H1 (cell line): ENCODE measurements around the gene CTNNBL1. TPM values are rescaled to one million over a fixed set of nuclear protein-coding genes. Genes with fewer than 3 reads are reported as not detected.

Experiments
- CTCF ChIA-PET: fragments of 300-600 bp; sonication (Branson Sonifier 250); formaldehyde crosslinking; loops from one replicate; lab custom pipeline; 2021; ENCODE audit not compliant: partially characterized antibody; lab: Charles Lee
- POLR2A ChIA-PET: fragments of 300-600 bp; sonication (Branson Sonifier 250); formaldehyde crosslinking; loops from one replicate; lab custom pipeline; 2021; ENCODE audit warnings: inconsistent platforms; ENCODE audit not compliant: partially characterized antibody; lab: Charles Lee
- DNase-seq, 2 experiments: peaks; one replicate each; pipeline versions ENCODE4 v3.0.0 to v3.0.0-alpha.2; 2010 to 2022; ENCODE audit warnings: low spot score in 2 of 2, low read depth in 1 of 2, mixed read lengths in 1 of 2
- FAIRE-seq: peaks from 2 replicates; lab custom pipeline; 2011; peaks lifted over from hg19 to GRCh38; lab: Jason Lieb, UNC
- H2AFZ ChIP-seq: 2 replicates; pipeline ENCODE4 v1.8.1; 2012; ENCODE audit warnings: low read length, inconsistent platforms
- H2AK5ac ChIP-seq: 2 replicates; pipeline ENCODE4 v1.6.1; 2013; ENCODE audit warnings: low read depth, low read length
- H2BK120ac ChIP-seq: replicated peaks from 2 replicates; pipeline ENCODE3; 2013; ENCODE audit warnings: low read depth, low read length, inconsistent platforms
- H2BK12ac ChIP-seq: 2 replicates; pipeline ENCODE4 v1.6.1; 2013; ENCODE audit warnings: low read depth, low read length
- H2BK15ac ChIP-seq: 2 replicates; pipeline ENCODE4 v1.6.1; 2013; ENCODE audit warnings: low read length
- H2BK20ac ChIP-seq: 2 replicates; pipeline ENCODE4 v1.6.1; 2013; ENCODE audit warnings: low read length
- H2BK5ac ChIP-seq: 2 replicates; pipeline ENCODE4 v1.6.1; 2013; ENCODE audit warnings: low read depth, low read length
- H3K14ac ChIP-seq: 2 replicates; pipeline ENCODE4 v1.6.1; 2013; ENCODE audit warnings: inconsistent platforms; ENCODE audit not compliant: insufficient read length
- H3K18ac ChIP-seq: 2 replicates; pipeline ENCODE4 v1.6.1; 2013; ENCODE audit warnings: low read length; ENCODE audit errors: extremely low read depth
- H3K23ac ChIP-seq: 2 replicates; pipeline ENCODE4 v1.6.1; 2013; ENCODE audit warnings: inconsistent platforms; ENCODE audit not compliant: insufficient read length
- H3K23me2 ChIP-seq: 2 replicates; pipeline ENCODE4 v1.6.1; 2013; ENCODE audit warnings: low read depth, low read length
- H3K27ac ChIP-seq: 2 replicates; pipeline ENCODE4 v1.6.1; 2011; ENCODE audit warnings: low read depth, low read length, inconsistent platforms
- H3K27me3 ChIP-seq, 4 experiments: replicated peaks in 1 of 4; 1 replicate in 1 of 4; 2 replicates in 3 of 4; pipeline versions ENCODE4 v1.6.1 to v1.8.1; 2011 to 2013; ENCODE audit warnings: low read length in 3 of 4, mild to moderate bottlenecking in 3 of 4, inconsistent platforms in 2 of 4, mixed read lengths in 2 of 4, moderate library complexity in 1 of 4; ENCODE audit not compliant: control insufficient read depth in 3 of 4, insufficient read depth in 3 of 4; ENCODE audit errors: extremely low read depth in 1 of 4
- H3K36me3 ChIP-seq, 4 experiments: 2 replicates each; pipeline versions ENCODE4 v1.6.1 to v1.8.1; 2011 to 2013; ENCODE audit warnings: mild to moderate bottlenecking in 4 of 4, low read length in 3 of 4, moderate library complexity in 2 of 4, control low read depth in 1 of 4, inconsistent platforms in 1 of 4; ENCODE audit not compliant: insufficient read depth in 4 of 4, control insufficient read depth in 2 of 4
- H3K4ac ChIP-seq: replicated peaks from 2 replicates; pipeline ENCODE3; 2013; ENCODE audit warnings: low read length, low read depth, mixed read lengths, inconsistent platforms; ENCODE audit not compliant: insufficient read length
- H3K4me1 ChIP-seq, 4 experiments: replicated peaks in 1 of 4; 1 replicate in 1 of 4; 2 replicates in 3 of 4; pipeline versions ENCODE4 v1.6.1 to v1.8.1; 2011 to 2013; ENCODE audit warnings: low read length in 3 of 4, inconsistent platforms in 2 of 4, mixed read lengths in 1 of 4; ENCODE audit not compliant: insufficient read depth in 4 of 4, control insufficient read depth in 3 of 4
- H3K4me2 ChIP-seq, 2 experiments: 2 replicates each; pipeline versions ENCODE4 v1.6.1 to v1.8.1; 2011 to 2013; ENCODE audit warnings: low read depth in 2 of 2, low read length in 2 of 2, control low read depth in 1 of 2, inconsistent platforms in 1 of 2, mild to moderate bottlenecking in 1 of 2; ENCODE audit not compliant: insufficient read depth in 1 of 2
- H3K4me3 ChIP-seq, 4 experiments: fragments of 200-600, 300-600 bp in 1 of 4; sonication (generic), shearing (Covaris generic), sonication (Bioruptor Twin) in 1 of 4; 2 replicates each; pipeline versions ENCODE4 v1.5.1 to v1.8.1; 2011 to 2016; ENCODE audit warnings: low read length in 4 of 4, low read depth in 3 of 4, control low read depth in 2 of 4, inconsistent platforms in 2 of 4, mild to moderate bottlenecking in 2 of 4, mixed read lengths in 1 of 4, moderate library complexity in 1 of 4; ENCODE audit not compliant: insufficient read depth in 2 of 4; ENCODE audit errors: extremely low read depth in 1 of 4
- H3K56ac ChIP-seq: replicated peaks from 2 replicates; pipeline ENCODE3; 2013; ENCODE audit warnings: low read depth, mild to moderate bottlenecking, mixed read lengths, low read length, inconsistent platforms; ENCODE audit not compliant: insufficient read length
- H3K79me1 ChIP-seq: 2 replicates; pipeline ENCODE4 v1.6.1; 2013; ENCODE audit warnings: low read depth, low read length, control low read depth
- H3K79me2 ChIP-seq, 2 experiments: 2 replicates each; pipeline versions ENCODE4 v1.6.1 to v1.8.1; 2012 to 2013; ENCODE audit warnings: low read length in 2 of 2, mild to moderate bottlenecking in 2 of 2, inconsistent platforms in 1 of 2; ENCODE audit not compliant: insufficient read depth in 2 of 2, control insufficient read depth in 1 of 2
- H3K9ac ChIP-seq, 4 experiments: replicated peaks in 1 of 4; 1 replicate in 1 of 4; 2 replicates in 3 of 4; pipeline versions ENCODE4 v1.6.1 to v1.8.1; 2011 to 2013; ENCODE audit warnings: low read depth in 3 of 4, low read length in 3 of 4, control low read depth in 2 of 4, mild to moderate bottlenecking in 2 of 4, moderate library complexity in 2 of 4, inconsistent platforms in 1 of 4; ENCODE audit errors: extremely low read depth in 1 of 4
- H3K9me3 ChIP-seq, 2 experiments: 2 replicates each; pipeline versions ENCODE4 v1.6.1 to v1.8.1; 2012 to 2013; ENCODE audit warnings: mild to moderate bottlenecking in 2 of 2, moderate library complexity in 2 of 2, control low read depth in 1 of 2, inconsistent platforms in 1 of 2, low read depth in 1 of 2, low read length in 1 of 2, mixed read lengths in 1 of 2; ENCODE audit not compliant: insufficient read depth in 2 of 2
- H4K20me1 ChIP-seq, 2 experiments: replicated peaks in 1 of 2; 2 replicates each; pipeline versions ENCODE3 to v1.8.1; 2011 to 2013; ENCODE audit warnings: inconsistent platforms in 2 of 2, low read length in 2 of 2, mild to moderate bottlenecking in 1 of 2; ENCODE audit not compliant: insufficient read depth in 2 of 2, control insufficient read depth in 1 of 2
- H4K5ac ChIP-seq: 2 replicates; pipeline ENCODE4 v1.6.1; 2013; ENCODE audit warnings: low read length, low read depth, mixed read lengths, inconsistent platforms; ENCODE audit not compliant: insufficient read length
- H4K8ac ChIP-seq: 2 replicates; pipeline ENCODE4 v1.8.0; 2013; ENCODE audit warnings: mild to moderate bottlenecking, moderate library complexity, low read length, inconsistent platforms; ENCODE audit not compliant: insufficient read depth; ENCODE audit errors: extremely low read depth
- H4K91ac ChIP-seq: replicated peaks from 2 replicates; pipeline ENCODE3; 2013; ENCODE audit warnings: low read length, mixed read lengths, inconsistent platforms; ENCODE audit not compliant: insufficient read length
- CBX5 ChIP-seq: fragments of 300-800, 300-1000 bp; sonication (generic); IDR thresholded peaks from 2 replicates; pipeline ENCODE4 v1.7.1; 2016; ENCODE audit warnings: antibody characterized with exemption, low read length, low read depth
- CBX8 ChIP-seq: fragments of 300-800, 300-1000 bp; sonication (generic); IDR thresholded peaks from 2 replicates; pipeline ENCODE4 v1.7.1; 2016; ENCODE audit warnings: low read depth, low read length, borderline replicate concordance
- E2F6 ChIP-seq: IDR thresholded peaks from 2 replicates; pipeline ENCODE4 v1.6.1; 2012; ENCODE audit warnings: inconsistent platforms
- EP300 ChIP-seq, 2 experiments: IDR thresholded peaks; 1 replicate in 1 of 2; 2 replicates in 1 of 2; pipeline ENCODE4 v1.6.1; 2011 to 2012; ENCODE audit warnings: low read depth in 2 of 2, low read length in 2 of 2, mild to moderate bottlenecking in 2 of 2, borderline replicate concordance in 1 of 2, inconsistent platforms in 1 of 2, moderate library complexity in 1 of 2
- GABPA ChIP-seq: IDR thresholded peaks from 2 replicates; pipeline ENCODE4 v1.6.1; 2011; ENCODE audit warnings: mild to moderate bottlenecking, low read length, moderate library complexity, borderline replicate concordance; ENCODE audit not compliant: insufficient read depth
- GTF2F1 ChIP-seq: IDR thresholded peaks from 2 replicates; pipeline ENCODE4 v1.6.1; 2012; ENCODE audit warnings: low read depth, low read length, improper control_type of control experiment, borderline replicate concordance
- JUND ChIP-seq: IDR thresholded peaks from 2 replicates; pipeline ENCODE4 v1.6.1; 2011; ENCODE audit warnings: mild to moderate bottlenecking, improper control_type of control experiment, low read length
- NRF1 ChIP-seq: IDR thresholded peaks from 2 replicates; pipeline ENCODE4 v1.6.1; 2011; ENCODE audit warnings: mild to moderate bottlenecking, low read depth, low read length, improper control_type of control experiment
- SP1 ChIP-seq: IDR thresholded peaks from 2 replicates; pipeline ENCODE4 v1.6.1; 2011; ENCODE audit warnings: low read depth, low read length
- TAF1 ChIP-seq: IDR thresholded peaks from 2 replicates; pipeline ENCODE4 v1.6.1; 2011; ENCODE audit warnings: mild to moderate bottlenecking, low read depth, low read length
- TEAD4 ChIP-seq: IDR thresholded peaks from 2 replicates; pipeline ENCODE4 v1.6.1; 2012; ENCODE audit warnings: low read depth, low read length, inconsistent platforms, mixed read lengths
- USF2 ChIP-seq: IDR thresholded peaks from 2 replicates; pipeline ENCODE4 v1.6.1; 2011; ENCODE audit warnings: low read length, improper control_type of control experiment
- WGBS, 2 experiments: shearing (Covaris generic) in 1 of 2; methylation state at CpG; one replicate each; pipeline versions ENCODE4 v1.1.6 to v1.1.7; 2013 to 2015; ENCODE audit warnings: low lambda C conversion rate in 2 of 2, mixed read lengths in 2 of 2, inconsistent platforms in 1 of 2, low coverage in 1 of 2, missing lambda C conversion rate in 1 of 2; ENCODE audit not compliant: insufficient replicate concordance in 2 of 2, insufficient coverage in 1 of 2, insufficient read length in 1 of 2; ENCODE audit errors: extremely low coverage in 1 of 2, missing lambda C conversion rate in 1 of 2; 5-methylcytosine and 5-hydroxymethylcytosine counted together
- polyA plus RNA-seq, 7 experiments: library from polyadenylated mRNA; depleted of rRNA in 3 of 7; stranded (reverse) in 5 of 7; unstranded in 2 of 7; fragments of >200 nt in 5 of 7; fragments of 200-250 nt in 2 of 7; gene quantifications; 1 replicate in 5 of 7; 2 replicates in 1 of 7; 4 replicates in 1 of 7; pipeline versions ENCODE4 v1.2.1 to v1.2.3, GENCODE V29; 2011 to 2013; ENCODE audit warnings: missing spikeins in 2 of 7, mixed read lengths in 2 of 7
- total RNA-seq: library from RNA; stranded (reverse); fragmentation: NEBNext Ultra II Directional; extraction: Animal tissue kit (Norgen Biotek cat#: 25700); gene quantifications from 2 replicates; pipeline ENCODE4 v1.2.1, GENCODE V29; 2021

Gene CTNNBL1
- total and polyA plus RNA-seq, 2 of the 8 experiments (the other 6 are each of a cell fraction or from before 2014, with no cell fraction given), result 19.6 to 81.6 TPM

GRCh38 chr20:37672143-37672542 lies 21.7 kb upstream of the CTNNBL1 start:
- Histone ChIP-seq H3K4me3 (no peak overlapping the region), H3K9ac (no peak overlapping the region), H4K8ac (no peak overlapping the region), H2BK15ac (no peak overlapping the region), H3K9me3 (no peaks in the 10 kb centered on the region), H3K23ac (no peak overlapping the region), H3K4me1 (0 out of 7 replicates have a peak, but pooled peaks cover 0 to 2% (median 0%) of the 10 kb centered on the region in 4 experiments), H2BK120ac (no peak overlapping the region), H3K27me3 (no peaks in the 10 kb centered on the region), H2AFZ (no peak overlapping the region), H2BK5ac (no peak overlapping the region), H2BK20ac (no peak overlapping the region), H3K56ac (no peak overlapping the region), H3K14ac (no peak overlapping the region), H3K4ac (no peak overlapping the region), H4K20me1 (peaks cover 0 to 2% of the 10 kb centered on the region in 2 experiments), H3K36me3 (no peaks in the 10 kb centered on the region), H2AK5ac (no peak overlapping the region), H4K91ac (no peak overlapping the region), H4K5ac (no peak overlapping the region), H3K4me2 (no peak overlapping the region), H2BK12ac (no peak overlapping the region), H3K27ac (no peak overlapping the region), H3K79me1 (no peaks in the 10 kb centered on the region), H3K79me2 (no peaks in the 10 kb centered on the region), H3K18ac (no peak overlapping the region), H3K23me2 (no peaks in the 10 kb centered on the region)
- no peak for DNase-seq
- 89% methylated on average over 3 of the region's 3 CpGs; no CpG with 5 or more reads in 1 of the 2 experiments for WGBS, 2 experiments
- FAIRE-seq, result no peak
- ChIA-PET CTCF (interaction anchor here (0.6 to 1.1 kb wide), 2 partner anchors 56 to 108 kb away, joined by 3 to 4 read pairs; no protein-coding TSS in a partner anchor), POLR2A (no interaction called here)
- TF ChIP-seq GTF2F1, result no peak
- TF ChIP-seq TAF1, result no peak
- no peak for TF ChIP-seq GABPA
- TF ChIP-seq CBX8, result no peak
- TF ChIP-seq JUND, result no peak
- no peak for TF ChIP-seq NRF1
- TF ChIP-seq SP1, result no peak
- no peak for TF ChIP-seq TEAD4
- no peak for TF ChIP-seq EP300 (IDR thresholded peaks at IDR 0.05; ENCODE audit: borderline replicate concordance in 1 of 2, low read depth in 2 of 2, low read length in 2 of 2)
- no peak for TF ChIP-seq E2F6
- TF ChIP-seq USF2, result no peak
- TF ChIP-seq CBX5, result no peak
